Measurements from ENCODE around the gene OLIG1. TPM values are rescaled to one million over a fixed set of nuclear protein-coding genes. Genes with fewer than 3 reads are reported as not detected.

Gene OLIG1
- not detected in 2 replicates for total RNA-seq

DNA sequence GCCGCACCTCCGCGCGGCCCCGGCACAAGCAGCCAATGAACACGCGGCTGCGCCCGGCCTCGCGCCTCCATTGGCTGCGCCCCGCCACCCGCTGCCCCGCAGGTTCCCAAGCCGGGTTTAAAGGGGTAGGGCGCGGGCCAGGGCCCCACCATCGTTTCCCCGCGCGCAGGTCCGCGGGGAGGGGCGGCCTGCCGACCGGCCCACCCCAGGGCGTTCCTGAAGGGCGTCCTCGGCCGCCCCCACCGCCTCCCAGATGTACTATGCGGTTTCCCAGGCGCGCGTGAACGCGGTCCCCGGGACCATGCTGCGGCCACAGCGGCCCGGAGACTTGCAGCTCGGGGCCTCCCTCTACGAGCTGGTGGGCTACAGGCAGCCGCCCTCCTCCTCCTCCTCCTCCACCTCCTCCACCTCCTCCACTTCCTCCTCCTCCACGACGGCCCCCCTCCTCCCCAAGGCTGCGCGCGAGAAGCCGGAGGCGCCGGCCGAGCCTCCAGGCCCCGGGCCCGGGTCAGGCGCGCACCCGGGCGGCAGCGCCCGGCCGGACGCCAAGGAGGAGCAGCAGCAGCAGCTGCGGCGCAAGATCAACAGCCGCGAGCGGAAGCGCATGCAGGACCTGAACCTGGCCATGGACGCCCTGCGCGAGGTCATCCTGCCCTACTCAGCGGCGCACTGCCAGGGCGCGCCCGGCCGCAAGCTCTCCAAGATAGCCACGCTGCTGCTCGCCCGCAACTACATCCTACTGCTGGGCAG is at the start of gene OLIG1:
Gene OLIG1, plus strand, starts transcription at position 148 of the 750 bp plus-strand sequence. Its CDS starts 106 bp downstream, at position 254.

GRCh38 chr21:33025489-33026442 is 44.2 kb upstream of the OLIG1 start, which contains the start of gene OLIG2:
Gene OLIG2, plus strand, starts transcription at chr21:33025935. Its CDS starts 928 bp downstream, at chr21:33026863.

Other genes starting within 250 kb of the OLIG1 start
- not detected in 2 replicates for gene OLIG2, start 44.2 kb upstream of the OLIG1 start, total RNA-seq
- 2.4 and 3.9 TPM in 2 replicates for gene IFNAR2, start 159.8 kb downstream of the OLIG1 start, total RNA-seq
- 26.3 and 31.9 TPM in 2 replicates for gene IL10RB, start 196.2 kb downstream of the OLIG1 start, total RNA-seq